C1 segment of cervical spinal cord (tissue), 14 donors: ENCODE data around the gene BSN.
"Not testable (repeated sequence)": the region's sequence is repeated elsewhere in the genome, so short reads cannot be mapped to it uniquely, and the experiment has no call there.

Experiments used
- DNase-seq, 14 donors: peaks; one replicate each; lab custom pipeline; 2025; lab: John Stamatoyannopoulos, UW

Gene BSN

DNA sequence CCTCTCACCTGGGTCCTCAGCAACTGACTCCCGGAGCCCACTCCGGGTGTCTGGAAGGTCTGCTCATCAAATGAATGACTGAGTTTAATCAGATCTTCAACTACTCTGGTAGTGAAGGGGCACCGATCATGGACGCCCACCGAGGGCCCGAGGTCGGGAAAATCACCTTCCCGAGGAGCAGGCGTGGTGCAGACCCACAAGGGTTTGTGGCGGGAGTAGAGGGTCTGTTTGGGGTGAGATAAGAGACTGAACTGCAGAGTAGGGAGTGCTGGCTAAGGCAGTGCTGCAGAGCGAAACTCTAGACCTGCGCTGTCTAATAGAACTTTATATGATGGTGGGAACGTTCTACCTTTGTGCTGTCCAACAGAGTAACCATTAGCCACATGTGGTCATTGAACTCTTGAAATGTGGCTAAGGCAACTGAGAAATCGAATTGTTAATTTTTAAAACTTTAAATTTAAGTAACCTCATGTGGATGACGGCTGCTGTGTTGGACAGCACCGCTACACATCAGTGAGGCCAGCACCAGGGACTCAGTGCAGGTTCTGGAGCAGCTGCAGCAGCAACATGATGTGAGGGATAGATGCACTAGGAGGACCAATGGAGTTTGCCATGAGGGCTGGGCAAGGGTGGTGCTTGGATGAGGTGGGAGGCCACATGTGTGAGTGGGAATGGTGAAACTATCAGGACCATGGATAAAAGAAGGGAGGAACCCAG, 135.8 kb downstream of the BSN start:
- not testable (repeated sequence) for DNase-seq

DNA sequence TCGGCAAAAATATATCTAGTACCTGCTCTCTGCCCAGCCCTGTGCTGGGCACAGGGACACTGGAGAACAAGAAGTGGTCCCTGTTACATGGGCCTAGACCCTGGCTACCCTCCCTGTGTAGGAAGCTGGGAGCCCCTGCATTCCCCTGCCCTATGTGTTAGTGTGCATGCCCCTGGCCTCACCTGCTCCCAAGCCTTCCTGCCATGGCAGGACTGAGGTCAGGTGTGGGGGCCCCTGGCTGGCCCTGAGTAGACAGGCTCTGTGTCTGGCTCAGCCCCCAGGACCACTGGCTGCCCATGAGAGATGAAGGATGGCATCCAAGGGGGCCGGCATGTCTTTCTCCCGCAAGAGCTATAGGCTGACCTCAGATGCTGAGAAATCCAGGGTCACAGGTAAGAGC, 136.6 kb downstream of the BSN start:
- DNase-seq = not testable (repeated sequence)

DNA sequence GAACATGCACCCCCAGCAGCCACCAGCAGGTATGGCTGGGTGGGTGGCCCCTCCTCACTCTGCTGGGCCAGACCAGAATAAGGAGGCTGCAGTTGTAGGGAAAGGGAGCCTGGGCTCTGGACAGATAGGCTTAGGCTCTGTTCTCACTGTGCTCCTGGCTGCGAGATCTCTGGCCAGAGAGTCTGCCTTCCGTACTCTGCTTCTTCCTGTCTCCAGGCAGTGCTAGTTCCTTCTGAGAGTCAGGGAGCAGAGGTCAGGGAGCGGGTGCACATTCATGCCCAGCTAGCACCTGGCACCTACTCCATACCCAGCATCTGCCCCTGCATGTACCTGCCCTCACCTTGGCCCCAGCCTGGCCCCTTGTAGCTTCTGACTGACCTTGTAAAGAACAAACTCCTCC, 137.2 kb downstream of the BSN start:
- not testable (repeated sequence) for DNase-seq

DNA sequence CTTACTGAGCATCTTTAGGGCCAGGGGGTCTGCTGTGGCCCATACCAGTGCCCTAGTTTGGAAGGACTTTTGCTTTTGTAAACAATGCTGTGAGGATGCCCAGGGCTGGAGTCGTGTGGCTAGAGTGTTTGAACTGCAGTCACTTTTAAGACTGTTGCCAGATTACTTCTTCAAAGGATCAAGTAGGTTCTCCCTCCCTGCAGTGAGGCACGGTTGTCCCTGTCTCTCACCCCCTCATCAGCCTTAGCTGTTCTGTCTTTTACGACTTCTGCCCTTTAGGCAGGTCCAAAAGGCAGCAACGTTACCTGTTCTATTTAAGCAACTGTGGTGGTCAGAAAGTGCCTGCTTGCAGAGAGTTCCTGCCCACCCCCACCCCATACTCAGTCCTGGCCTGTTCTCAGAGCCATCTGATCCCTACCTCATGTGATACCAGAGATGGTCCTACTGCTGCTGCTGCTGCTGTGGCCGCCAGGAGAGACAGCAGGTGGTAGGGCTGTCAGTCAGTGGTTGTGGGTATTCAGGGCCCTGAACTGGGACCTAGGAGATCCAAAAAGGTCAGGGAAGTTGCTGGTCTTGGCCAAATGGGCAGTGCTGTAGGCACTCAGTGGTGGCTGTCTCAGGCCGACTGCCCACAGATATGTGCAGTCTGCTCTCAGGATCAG, 140.3 kb downstream of the BSN start:
- DNase-seq = not testable (repeated sequence)

DNA sequence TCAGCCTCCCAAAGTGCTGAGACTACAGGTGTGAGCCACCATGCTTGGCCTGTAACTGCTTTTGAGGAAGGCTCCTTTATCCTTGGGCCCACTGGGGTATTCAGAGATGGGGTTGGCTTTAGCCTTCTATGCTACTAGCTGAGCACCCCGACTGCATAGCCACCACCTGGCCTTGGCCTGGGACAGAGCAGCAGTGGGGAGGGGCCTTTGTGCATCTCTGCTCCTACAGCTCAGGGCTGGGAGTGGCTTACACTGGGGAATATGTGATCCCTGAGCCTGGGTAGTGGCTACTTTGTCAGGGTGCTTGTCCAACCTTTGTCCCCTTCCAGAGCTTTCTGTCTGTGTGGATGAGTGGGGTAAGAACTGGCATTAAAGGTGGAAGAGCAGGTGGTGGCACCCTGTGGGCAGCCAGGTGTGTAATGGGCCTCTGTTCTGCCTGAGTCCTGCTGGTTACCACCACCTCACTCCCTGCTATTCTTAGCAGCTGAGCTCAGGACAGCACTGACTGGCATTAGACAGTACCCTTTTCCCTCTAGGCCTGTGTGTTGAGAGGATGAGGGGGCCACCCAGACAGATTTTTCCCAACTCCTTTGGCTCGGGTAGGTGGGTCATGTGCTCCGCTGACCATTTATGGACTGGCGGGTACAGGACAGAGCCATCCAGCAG, 141.2 kb downstream of the BSN start:
- not testable (repeated sequence) for DNase-seq

DNA sequence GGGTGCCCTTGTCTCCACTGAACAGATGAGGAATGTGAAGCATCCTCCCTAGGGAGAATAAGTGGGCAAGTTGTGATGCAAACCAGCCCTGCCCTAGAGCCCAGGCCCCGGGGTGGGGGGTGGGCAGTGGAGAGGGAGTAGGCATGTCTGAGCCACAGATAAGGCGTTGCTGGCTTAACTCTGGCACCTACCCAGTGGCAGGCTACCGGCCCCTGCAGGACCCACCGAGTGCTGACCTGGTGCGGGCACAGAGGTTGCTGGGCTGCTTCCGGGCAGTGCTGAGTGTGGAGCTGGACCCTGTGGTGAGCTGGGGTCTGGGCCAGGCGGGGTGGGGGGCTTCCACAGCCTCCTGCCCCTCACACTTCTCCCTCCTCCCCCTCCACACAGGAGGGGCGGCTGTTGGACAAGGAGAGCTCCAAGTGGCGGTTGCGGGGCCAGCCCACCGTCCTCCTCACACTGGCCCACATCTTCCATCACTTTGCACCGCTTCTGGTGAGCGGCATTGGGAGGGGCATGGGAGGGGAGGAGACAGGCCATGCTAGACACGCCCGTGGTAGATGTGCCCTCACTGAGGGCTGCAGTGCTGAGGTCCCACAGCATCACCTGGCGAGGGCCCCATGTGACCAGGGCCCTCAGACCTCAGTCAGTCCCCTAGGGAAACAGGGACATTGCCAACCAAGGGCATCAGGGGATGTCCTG, 145.2 kb downstream of the BSN start:
- no peak for DNase-seq

DNA sequence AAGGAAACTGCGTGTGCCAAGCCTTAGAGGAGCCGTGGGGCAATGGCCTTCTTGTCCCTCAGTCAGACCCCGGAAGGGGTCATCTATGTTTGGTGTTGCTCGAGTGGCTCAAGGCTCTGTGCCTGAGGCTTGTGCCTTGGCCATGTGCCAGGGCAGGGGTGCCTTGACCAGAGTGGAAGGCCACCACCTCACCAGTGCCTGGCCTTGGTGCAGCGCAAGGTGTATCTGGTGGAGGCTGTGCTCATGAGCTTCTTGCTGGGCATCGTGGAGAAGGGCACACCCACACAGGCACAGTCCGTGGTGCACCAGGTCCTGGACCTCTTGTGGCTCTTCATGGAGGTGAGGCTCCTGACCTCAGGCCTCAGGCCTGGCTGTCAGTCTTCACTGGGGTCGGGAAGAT, 145.7 kb downstream of the BSN start:
- no peak for DNase-seq

DNA sequence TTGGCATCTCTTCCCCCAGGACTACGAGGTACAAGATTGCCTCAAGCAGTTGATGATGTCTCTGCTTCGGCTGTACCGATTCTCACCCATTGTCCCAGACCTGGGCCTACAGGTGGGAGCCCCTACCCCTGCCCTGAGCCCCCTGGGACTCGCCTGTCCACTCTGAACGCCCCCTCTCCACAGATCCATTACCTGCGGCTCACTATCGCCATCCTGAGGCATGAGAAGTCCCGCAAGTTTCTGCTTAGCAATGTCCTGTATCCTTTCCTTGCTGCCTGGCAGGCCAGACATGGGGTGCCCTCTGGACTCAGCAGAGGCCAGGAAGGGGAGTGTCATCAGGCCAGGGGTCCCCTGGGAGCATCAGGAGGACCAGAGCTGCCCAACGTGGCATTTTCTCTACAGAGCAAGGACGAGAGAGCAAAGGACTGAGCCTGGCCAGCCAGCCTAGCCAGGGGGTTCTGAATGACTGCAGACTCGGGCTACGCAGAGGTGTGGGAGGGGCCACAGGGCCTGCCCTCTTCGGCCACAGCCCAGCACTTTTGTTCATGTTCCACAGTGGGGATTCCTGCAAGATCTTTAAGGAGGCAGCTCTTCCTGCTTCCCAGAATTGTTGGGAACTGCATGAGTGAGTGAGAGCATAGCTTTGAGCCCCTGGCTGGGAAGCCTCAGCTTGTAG, 146.3 kb downstream of the BSN start:
- no peak for DNase-seq

DNA sequence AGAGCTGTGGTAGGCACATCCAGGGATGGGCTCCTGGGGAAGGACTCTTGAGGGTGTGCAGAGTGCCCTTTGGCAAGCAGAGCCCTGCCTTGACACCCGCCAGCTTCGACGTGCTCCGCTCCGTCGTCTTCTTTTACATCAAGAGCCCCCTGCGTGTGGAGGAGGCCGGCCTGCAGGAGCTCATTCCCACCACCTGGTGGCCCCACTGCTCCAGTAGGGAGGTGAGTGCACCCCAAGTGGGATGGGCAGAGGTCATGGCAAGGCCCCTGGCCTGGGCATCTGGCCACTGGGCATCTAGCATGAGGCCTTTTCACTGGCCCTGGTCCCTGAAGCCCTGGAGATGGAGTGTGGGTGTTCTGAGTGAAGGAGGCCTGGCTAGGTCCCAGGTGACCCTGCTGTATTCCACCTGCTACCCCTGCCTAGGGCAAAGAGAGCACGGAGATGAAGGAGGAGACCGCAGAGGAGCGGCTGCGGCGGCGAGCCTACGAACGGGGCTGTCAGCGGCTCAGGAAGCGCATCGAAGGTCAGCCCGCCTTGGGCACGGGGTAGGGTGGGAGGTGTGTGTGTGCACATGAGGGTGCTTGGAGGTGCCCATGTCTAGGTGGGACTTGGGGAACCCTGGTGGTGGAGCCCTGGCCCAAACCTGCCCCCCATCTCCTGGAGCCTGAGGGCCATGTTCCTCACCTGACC, 147.3 kb downstream of the BSN start:
- no peak for DNase-seq

DNA sequence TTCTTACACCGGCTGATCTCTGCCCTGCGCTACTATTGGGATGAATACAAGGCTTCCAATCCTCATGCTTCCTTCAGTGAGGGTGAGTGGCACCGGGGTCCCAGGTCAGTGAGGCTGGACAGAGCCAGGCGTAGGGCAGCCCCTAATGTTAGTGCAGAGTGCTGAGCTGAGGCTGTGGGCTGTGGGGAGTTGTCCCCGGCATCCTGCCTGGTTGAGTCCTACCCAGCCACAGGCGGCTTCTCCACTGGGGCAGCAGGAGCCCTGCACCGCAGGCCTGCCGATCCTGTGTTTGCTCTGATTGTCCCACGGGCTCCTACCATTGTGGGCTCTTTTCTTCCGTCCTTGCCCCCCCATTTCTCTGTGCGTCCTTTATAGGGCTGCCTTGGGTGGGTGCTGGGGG, 148.4 kb downstream of the BSN start:
- DNase-seq = no peak

DNA sequence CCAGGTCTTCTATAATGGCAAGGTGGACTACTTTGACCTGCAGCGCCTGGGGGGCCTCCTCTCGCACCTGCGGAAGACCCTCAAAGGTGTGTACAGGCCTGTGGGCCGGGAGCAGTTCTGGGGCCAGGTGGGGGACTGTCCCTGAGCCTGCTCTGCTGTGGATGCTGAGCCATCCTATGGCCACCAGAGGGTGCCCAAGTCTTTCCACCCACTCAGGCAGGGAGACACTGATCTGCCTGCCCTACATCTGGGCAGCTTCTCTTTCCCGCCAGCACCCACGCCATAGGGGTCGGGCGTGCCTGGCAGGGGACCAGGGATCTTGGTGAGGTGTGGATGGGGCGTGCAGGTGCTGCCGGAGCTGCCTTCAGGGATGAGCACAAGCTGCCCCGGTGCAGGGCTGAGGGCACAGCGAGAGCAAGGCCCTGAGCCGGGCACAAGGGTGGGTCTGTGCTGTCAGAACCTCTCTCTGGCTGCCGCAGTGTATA, 149.2 kb downstream of the BSN start:
- peak in 5 of 14 donors; percentile 5 to 36 (median 10) for DNase-seq

DNA sequence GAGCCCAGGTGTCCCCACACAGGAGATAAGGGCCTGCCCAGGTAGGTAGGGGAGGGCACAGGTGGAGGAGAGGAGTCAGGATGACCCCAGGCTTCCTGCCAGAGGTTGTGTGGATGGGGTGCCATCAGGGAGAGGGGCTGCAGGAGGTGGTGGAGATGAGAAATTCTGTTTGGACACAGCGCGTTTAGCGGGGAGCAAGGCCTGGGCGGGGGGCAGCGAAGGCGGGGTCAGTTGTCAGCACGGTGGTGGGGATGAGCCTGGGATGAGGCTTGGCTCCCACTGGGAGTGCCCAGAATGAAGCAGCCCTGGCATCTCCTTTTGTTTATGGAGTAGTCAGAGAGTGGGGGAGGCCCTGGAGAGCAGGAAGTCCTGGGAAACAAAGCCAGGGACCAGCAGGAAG, 149.7 kb downstream of the BSN start:
- DNase-seq = no peak

DNA sequence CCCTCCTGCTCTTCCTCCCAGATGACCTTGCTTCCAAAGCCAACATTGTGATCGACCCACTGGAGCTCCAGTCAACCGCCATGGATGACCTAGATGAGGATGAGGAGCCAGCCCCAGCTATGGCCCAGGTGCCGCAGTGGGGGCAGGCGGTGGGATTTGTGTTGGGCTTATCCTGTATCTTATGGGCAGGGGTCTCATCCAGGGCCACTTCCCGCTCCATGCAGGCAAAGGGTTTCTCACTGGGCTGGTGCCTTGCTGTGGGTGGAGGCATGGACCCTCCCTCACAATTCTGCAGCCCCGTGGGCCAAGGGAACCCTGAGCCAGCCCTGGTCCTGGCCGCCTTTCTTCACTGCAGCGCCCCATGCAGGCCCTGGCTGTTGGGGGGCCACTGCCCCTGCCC, 150.4 kb downstream of the BSN start:
- DNase-seq = no peak

DNA sequence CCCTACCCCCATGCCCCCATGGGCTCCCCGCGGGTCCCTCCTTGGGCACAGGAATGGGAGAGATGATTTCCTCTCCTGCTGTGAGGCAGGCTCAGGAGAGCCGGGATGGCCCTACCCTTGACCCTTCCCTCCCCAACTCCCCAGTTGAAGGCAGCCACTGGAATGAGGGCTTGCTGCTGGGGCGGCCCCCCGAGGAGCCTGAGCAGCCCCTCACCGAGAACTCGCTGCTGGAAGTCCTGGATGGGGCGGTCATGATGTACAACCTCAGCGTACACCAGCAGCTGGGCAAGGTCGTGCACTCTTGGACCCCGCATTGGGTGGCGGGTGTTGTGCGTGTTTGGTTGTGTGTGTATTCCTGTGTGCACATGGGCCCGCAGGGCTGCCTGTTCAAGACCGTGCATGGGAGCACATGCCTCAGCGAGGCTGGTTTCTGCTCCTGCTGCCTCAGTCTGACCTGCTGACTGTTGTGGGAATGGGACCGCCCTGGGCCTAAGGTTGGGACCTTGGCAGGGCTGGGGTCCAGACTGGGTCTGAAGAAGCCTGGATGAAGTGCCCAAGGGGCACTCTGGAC, 151.2 kb downstream of the BSN start:
- no peak for DNase-seq

DNA sequence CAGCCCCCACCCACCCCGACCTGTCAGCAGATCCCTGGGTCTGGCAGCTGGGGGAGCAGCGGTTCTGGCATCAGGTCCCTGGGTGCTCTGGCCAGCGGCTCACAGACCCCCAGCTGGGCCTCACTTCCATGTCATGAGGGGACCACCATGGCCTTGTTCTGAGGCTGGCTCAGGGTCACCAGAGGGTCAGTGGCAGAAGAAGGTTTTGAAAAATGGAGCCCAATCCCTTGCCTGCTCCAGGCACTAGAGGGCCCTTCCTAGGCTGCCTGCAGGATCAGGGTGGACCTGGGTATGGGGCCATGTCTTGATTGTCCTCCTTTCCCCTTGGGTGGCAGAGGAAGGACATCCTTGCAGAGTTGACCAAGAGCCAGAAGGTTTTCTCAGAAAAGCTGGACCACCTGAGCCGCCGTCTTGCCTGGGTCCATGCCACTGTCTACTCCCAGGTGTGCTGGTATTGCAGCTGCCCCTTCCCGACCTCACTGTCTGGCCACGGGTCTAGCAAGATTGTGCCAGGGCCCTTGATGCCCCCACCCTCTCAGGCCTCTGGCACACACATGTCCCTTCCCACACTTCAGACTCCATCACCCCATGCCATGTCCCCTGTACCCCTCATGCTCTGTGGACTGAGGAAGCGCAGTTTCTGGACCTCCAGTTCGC, 152.3 kb downstream of the BSN start:
- DNase-seq = no peak

DNA sequence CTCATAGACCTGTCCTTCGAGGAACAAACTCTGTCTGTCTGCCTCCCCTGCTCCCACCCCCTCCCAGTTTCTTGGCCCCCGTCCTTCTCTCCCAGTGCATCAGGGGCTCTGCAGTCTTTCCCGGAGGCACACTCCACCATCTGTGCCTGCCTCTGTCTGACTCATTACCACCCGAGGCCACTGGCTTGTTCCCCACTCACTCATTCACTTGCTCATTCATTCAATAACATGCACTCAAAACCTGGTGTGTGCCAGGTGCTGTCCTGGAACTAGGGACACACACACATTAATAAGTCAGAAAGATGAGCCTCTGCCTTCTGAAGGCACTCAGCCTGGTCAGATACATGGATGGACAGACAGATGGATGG, 152.8 kb downstream of the BSN start:
- no peak for DNase-seq

DNA sequence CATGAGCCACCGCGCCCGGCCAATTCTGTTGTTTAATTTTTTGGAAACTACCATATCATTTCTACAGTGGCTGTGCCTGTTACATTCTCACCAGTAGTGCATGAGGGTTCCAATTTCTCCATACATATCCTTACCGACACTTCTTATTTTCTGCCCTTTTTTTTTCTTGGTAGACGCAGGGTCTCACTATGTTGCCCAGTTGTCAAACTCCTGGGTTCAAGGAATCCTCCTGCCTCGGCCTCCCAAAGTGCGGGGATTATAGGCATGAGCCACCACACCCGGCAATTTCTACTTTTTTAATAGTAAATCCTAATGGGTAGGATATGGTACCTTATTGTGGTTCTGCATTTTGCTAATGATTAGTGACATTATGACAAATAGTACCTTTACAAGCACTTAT, 155.6 kb downstream of the BSN start:
- DNase-seq = no peak

DNA sequence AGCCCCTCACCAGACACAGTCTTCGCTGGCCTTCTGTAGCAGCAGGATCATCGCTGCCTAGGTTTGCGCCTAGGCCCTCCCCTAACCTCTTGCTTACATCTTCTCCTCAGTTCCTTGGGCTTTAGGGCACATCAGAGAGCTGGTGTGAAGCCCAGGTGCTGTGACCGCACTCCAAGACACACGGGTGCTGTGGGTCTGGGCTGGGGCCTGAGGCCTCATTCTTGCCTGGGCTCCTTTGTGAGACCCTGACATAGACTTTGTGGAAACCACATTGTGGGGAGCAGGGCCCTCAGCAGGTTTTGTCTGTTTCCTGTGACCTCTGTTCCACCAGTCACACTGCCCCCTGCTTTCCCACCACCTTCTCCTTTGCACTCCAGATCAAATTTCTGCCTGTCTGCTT, 157.2 kb downstream of the BSN start:
- DNase-seq = no peak

DNA sequence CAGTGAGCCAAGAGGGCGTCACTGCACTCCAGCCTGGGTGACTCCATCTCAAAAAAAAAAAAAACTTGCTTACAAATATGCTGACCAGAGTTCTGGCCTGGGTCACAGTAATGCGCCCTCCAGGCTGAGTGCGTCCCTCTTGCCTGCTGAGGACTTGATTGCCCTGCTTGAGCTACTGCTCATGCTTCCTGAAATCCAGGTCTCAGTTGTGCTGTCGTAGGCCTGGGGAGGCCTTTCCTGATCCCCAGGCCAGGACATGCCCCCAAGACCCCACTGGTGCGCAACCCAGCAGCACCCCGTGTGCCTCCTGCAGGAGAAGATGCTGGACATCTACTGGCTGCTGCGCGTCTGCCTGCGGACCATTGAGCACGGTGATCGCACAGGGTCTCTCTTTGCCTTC, 157.9 kb downstream of the BSN start:
- DNase-seq = no peak

DNA sequence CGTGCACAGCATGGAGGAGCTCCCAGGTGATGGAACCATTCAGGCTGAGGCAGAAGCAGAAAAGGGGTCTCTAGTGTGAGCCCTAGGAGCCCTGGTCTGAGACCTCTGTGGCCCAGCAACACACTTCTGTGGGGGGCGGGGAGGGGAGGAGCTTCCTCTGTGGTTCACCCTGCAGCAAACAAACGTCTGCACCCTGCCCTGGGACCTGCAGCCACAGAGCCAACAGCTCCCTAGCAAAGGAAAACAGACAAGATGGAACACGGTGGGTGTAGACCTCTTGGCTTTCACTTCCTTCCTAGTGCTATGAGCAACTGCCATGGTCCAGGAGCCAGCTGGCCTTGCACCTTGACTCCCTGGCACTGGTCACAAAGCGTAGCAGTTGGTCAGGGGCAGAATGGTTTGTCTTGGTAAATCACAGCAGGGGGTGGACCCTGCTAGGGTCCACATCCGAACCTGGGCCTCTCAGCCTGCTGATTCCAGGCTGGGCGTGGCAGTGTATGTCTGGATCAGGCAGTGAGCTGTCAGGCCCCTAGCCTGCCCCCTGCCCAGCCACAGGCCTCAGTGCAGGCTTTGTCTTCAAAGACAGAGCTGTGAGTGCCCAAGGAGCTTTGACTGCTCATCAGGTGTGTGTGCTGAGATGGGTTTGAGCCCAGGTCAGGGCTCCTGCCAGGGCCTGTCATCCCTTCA, 158.5 kb downstream of the BSN start:
- DNase-seq = no peak
